Retinal pigment epithelial cell (primary cell): ENCODE data around the gene TMEM255B.
"Not testable (repeated sequence)": the region's sequence is repeated elsewhere in the genome, so short reads cannot be mapped to it uniquely, and the experiment has no call there.

Experiments used
- DNase-seq: peaks from one replicate; pipeline ENCODE4 v3.0.0-alpha.2; 2010; ENCODE audit warnings: low read depth
- H3K4me3 ChIP-seq: 2 replicates; pipeline ENCODE4 v1.5.1; 2011; ENCODE audit warnings: mild to moderate bottlenecking, low read length, control low read depth, moderate library complexity
- TF ChIP-seq, protein P1 (sequence below): conservative IDR thresholded peaks from 2 replicates; pipeline ENCODE4 v1.5.1; 2011; ENCODE audit warnings: low read depth, low read length, control low read depth, inconsistent platforms

The TMEM255B gene

DNA sequence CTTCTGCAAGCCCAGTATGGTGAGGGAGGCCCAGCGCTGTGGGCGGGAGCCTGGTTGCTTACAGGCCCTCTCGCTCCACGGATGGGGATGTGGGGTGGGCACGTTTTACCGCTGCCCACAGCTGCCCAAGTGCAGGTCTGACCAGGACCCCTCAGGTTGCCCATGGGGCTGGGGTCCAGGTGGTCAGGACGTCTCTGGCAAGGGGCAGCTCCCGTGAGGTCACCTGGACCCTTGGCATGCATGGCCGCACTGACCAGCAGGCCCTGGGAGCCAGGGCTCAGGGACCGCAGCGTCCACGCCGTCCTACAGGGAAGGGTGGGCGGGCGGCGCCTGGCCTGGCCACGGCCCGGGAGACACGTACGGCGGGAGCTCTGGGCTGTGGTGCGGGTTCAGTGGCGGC is 72.0 kb downstream of the TMEM255B start:
- TF ChIP-seq, protein P1, sequence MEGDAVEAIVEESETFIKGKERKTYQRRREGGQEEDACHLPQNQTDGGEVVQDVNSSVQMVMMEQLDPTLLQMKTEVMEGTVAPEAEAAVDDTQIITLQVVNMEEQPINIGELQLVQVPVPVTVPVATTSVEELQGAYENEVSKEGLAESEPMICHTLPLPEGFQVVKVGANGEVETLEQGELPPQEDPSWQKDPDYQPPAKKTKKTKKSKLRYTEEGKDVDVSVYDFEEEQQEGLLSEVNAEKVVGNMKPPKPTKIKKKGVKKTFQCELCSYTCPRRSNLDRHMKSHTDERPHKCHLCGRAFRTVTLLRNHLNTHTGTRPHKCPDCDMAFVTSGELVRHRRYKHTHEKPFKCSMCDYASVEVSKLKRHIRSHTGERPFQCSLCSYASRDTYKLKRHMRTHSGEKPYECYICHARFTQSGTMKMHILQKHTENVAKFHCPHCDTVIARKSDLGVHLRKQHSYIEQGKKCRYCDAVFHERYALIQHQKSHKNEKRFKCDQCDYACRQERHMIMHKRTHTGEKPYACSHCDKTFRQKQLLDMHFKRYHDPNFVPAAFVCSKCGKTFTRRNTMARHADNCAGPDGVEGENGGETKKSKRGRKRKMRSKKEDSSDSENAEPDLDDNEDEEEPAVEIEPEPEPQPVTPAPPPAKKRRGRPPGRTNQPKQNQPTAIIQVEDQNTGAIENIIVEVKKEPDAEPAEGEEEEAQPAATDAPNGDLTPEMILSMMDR, result no peak
- no peak for DNase-seq

DNA sequence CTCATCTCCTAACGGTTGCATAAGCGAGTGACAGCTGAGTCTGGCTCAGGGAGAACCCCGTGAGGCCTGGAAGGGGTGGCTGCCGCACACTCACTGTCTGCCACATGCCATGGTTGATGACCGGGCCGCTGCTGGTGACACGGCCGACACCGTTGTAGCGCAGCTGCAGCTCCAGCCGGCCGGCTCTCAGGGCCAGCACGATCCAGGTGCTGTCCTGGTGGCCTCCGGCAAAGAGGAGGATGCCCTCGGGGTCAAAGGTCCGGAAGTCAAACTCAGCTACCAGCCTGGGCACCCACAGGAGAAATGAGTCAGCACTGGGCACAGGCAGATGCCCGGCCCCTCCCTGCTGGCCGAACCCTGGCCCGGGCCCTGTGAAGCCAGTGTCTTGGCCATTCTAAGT is 73.2 kb downstream of the TMEM255B start:
- TF ChIP-seq, protein P1, result no peak
- no peak overlapping the region for H3K4me3 ChIP-seq
- DNase-seq, result no peak

More for the DNA sequence above, 72.0 kb downstream of the TMEM255B start:
- H3K4me3 ChIP-seq, result no peak overlapping the region

DNA sequence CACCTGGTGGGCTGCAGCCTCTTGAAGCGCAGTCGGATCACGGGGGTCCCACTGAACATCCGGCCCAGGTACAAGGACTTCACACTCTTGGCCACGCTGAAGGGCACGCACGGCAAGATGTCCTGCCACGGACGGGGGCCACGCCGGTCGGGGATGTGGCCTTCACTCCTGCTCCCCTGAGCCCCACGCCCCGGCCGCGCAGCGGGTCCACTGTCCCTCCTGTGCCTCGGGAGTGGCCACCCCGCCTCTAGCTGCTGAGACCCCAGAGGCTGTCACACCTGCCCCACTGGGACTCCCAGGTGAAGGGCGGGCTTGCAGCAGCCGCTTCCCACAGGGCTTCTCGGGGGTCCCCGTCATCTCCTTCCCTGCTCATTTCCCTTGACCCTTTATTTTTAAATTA is 73.6 kb downstream of the TMEM255B start:
- no peak overlapping the region for H3K4me3 ChIP-seq
- DNase-seq, result no peak
- TF ChIP-seq, protein P1, result no peak

DNA sequence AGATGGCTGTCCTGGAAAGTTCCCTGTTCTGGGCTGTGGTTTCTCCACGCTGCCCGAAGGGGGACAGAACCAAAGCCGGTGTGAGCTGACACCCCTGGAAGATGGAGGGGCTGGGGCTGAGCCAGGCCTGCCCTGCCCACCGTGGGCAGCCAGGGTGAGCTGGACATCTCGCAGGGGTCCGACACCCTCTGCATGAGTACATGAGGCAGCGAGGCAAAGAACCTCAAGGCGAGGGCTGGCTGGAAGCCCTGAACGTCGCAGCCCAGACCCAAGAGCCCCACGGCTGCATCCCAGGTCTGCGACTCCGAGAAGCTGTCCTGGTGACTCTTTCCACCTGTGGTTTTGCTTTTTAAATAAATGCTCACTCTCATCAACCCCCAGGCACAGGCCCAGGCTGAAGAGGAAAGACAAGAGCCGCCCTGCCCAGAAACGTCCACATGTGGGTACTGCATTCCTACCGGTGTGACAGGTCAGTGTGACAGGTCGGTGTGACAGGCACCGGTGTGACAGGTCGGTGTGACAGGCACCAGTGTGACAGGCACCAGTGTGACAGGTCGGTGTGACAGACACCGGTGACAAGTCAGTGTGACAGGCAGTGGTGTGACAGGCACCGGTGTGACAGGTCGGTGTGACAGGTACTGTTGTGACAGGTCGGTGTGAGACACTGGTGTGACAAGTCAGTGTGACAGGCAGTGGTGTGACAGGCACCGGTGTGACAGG is 74.2 kb downstream of the TMEM255B start:
- H3K4me3 ChIP-seq, result no peak overlapping the region
- TF ChIP-seq, protein P1, result no peak
- no peak for DNase-seq

DNA sequence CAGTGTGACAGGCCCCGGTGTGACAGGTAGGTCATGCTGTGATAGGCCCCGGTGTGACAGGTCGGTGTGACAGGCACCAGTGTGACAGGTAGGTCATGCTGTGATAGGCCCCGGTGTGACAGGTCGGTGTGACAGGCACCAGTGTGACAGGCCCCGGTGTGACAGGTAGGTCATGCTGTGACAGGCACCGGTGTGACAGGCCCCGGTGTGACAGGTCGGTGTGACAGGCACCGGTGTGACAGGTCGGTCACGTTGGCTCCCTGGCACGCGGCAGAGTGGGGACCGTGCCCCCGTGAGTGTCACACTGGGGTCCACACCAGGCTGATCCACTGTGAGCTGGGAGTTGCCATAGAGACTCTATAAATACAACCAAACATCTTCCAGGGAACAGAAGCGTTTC is 75.0 kb downstream of the TMEM255B start:
- DNase-seq, H3K4me3 ChIP-seq: not testable (repeated sequence)

DNA sequence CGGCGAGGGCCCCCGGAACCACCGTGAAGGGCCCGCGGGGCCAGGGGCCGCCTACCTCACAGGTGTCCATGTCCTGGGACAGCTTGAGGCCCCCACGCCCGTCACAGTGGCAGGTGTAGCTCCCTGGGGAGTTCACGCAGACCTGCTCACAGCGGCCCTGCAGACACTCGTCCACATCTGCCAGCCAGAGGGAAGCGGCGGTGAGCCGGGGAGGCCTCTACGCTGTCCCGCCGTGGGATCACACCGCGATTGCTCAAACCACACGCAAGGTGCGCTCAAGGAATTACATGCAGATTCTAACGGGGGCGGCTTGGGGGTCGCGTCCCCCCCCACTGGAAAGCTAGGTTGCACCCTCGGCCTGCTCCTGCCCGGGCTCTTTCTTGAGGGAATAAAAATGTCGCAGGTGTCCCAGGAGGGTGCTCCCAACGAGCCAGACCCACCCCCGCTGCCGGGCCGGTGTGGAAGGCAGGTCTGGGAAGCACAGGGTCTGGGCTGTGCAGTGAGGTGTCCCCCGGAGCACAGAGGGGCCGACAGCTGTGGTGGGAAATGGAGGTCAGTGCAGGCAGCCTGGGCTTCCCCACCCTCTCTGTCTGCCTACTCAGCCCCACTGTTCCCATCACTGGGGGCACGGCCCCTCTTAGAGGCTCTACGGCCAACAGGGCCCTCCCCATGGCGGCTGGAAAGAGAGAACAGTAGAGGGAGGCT is 75.6 kb downstream of the TMEM255B start:
- no peak overlapping the region for H3K4me3 ChIP-seq
- TF ChIP-seq, protein P1, result no peak
- DNase-seq, result no peak

DNA sequence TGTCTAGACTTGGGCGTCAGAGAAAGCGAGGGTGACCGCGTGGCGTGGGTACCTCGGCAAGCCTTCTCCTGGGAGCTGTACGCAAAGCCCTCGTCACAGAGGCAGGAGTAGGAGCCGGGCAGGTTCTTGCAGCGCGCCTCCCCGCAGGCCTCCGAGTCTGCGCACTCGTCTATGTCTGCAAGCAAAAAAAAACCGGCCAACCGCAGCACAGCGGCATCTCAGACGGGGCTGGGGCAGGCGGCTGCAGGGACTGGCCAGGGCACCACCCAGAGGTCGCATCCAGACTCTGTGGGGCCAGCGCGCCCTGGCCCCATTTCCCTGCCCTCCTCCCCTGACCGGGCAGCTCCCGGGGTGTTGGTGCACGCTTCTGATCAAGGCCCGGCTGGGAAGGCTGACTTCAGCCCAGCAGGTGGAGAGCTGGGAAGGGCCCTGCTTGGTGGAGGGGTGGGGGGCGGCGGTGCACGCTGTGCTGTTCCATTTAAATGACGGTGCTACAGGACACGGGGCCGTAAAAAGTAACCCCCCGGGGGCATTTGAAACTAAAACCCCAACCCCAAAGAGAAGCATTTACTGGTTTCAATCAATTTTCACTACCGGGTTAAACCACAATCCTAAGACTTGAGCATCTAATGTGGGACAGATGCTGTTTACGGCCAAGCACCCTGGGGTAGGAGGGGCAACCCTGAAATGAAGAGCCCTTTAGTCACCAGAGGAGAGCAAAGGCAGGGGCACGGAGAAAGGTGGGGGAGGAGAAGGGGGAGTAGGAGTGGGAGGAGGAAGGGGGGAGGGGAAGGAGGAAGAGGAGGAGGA is 76.6 kb downstream of the TMEM255B start:
- DNase-seq, result no peak
- TF ChIP-seq, protein P1, result no peak
- no peak overlapping the region for H3K4me3 ChIP-seq
